Testis (tissue), 2 donors: ENCODE data around the gene RASAL2.

Source experiments
- POLR2A ChIP-seq: fragments of 450-650 bp; IDR thresholded peaks from one replicate; pipeline ENCODE4 v1.6.1; 2017; ENCODE audit warnings: antibody characterized with exemption, mild to moderate bottlenecking, moderate library complexity
- TF ChIP-seq, protein P1 (sequence below), 3 experiments: fragments of 450-650 bp in 2 of 3; fragments of 200-600 bp in 1 of 3; sonication (generic) in 1 of 3; IDR thresholded peaks; one replicate each; pipeline ENCODE4 v1.5.1; 2016 to 2019; ENCODE audit warnings: antibody characterized with exemption in 3 of 3, mild to moderate bottlenecking in 2 of 3, moderate library complexity in 1 of 3

DNA sequence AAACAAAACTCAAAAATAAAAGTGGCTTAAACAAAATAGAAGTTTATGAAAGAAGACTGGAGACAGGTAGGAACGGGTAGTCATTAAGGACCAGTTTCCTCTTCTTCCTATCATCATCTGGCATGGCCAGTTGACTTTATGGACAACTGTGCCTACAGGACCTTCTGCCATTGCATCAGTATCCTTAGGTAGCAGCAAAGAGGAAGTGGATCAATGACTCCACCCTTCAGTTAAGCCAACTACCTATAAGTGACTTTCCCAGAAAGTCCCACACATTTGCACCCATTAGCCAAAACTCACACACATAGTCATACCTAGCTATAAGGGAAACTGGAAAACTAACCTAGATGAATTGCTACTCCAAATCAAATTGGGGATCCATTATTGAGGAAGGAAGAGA lies 51.7 kb downstream of the RASAL2 start:
- no peak for TF ChIP-seq POLR2A
- TF ChIP-seq, protein P1, sequence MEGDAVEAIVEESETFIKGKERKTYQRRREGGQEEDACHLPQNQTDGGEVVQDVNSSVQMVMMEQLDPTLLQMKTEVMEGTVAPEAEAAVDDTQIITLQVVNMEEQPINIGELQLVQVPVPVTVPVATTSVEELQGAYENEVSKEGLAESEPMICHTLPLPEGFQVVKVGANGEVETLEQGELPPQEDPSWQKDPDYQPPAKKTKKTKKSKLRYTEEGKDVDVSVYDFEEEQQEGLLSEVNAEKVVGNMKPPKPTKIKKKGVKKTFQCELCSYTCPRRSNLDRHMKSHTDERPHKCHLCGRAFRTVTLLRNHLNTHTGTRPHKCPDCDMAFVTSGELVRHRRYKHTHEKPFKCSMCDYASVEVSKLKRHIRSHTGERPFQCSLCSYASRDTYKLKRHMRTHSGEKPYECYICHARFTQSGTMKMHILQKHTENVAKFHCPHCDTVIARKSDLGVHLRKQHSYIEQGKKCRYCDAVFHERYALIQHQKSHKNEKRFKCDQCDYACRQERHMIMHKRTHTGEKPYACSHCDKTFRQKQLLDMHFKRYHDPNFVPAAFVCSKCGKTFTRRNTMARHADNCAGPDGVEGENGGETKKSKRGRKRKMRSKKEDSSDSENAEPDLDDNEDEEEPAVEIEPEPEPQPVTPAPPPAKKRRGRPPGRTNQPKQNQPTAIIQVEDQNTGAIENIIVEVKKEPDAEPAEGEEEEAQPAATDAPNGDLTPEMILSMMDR (IDR thresholded peaks at IDR 0.05) = no peak
